Activated CD8-positive, alpha-beta memory T cell treated with anti-CD3 and anti-CD28 coated beads, Interleukin-2, amount 10 ng/mL, durations not matched to agents 7 days and 5 days (primary cell): ENCODE data around the gene ANKK1. TPM values are rescaled to one million over a fixed set of nuclear protein-coding genes. Genes with fewer than 3 reads are reported as not detected.
A peak's percentile ranks its signal among the peaks of the same experiment; 100 is the strongest.

Experiments
- ATAC-seq: fragments of 150-1000 bp; cut with Tn5 transposase; one replicate; pipeline ENCODE4 v1.10.0; 2021; ENCODE audit warnings: moderate library complexity
- CTCF ChIA-PET: fragments of 350-600 bp; sonication (Branson Sonifier 250); formaldehyde crosslinking; loops from one replicate; lab custom pipeline; 2021; ENCODE audit warnings: antibody characterized with exemption; lab: Charles Lee
- DNase-seq: peaks from one replicate; pipeline ENCODE4 v3.0.0-alpha.2; 2020
- H3K27ac Mint-ChIP-seq: one replicate; pipeline ENCODE4 v1.8.0; 2021; ENCODE audit warnings: mild to moderate bottlenecking, mixed read lengths
- H3K27me3 Mint-ChIP-seq: one replicate; pipeline ENCODE4 v1.8.0; 2021; ENCODE audit warnings: mixed read lengths
- H3K36me3 Mint-ChIP-seq: one replicate; pipeline ENCODE4 v1.8.0; 2021; ENCODE audit warnings: mild to moderate bottlenecking, mixed read lengths
- H3K4me1 Mint-ChIP-seq: one replicate; pipeline ENCODE4 v1.8.0; 2021; ENCODE audit warnings: mixed read lengths
- H3K4me3 Mint-ChIP-seq: one replicate; pipeline ENCODE4 v1.8.0; 2021; ENCODE audit warnings: mild to moderate bottlenecking, moderate library complexity, mixed read lengths
- H3K9me3 Mint-ChIP-seq: one replicate; pipeline ENCODE4 v1.8.0; 2022; ENCODE audit warnings: low read depth, mixed read lengths
- total RNA-seq, 2 experiments: library from RNA; stranded (reverse); gene quantifications; one replicate each; pipeline ENCODE4 v1.2.3, GENCODE V29; 2021

The ANKK1 gene
- total RNA-seq, 2 experiments from 2014 or later = 0.29 TPM; not detected in 1

DNA sequence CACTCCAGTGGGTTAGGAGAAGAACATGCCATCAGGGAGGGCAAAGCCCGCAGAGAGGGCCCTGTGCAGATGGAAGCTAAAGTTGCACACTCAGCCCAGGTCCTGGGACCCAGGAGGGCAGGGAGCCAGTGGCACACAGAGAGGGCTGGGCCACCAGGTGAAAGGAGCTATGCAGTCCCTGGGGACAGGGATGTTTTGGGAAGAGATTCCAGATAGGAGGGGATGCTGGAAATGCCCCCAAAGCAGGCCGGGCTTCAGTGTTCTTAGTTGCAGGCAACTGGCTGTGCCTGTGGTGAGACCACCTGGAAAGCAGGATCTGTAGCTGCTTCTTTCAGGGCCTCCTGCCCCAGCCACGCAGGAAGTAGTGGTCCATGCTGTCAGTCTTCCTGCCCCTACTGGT lies 19.6 kb downstream of the ANKK1 start:
- H3K27ac Mint-ChIP-seq = no peak overlapping the region
- no peaks in the 10 kb centered on the region for H3K4me1 Mint-ChIP-seq
- no peaks in the 10 kb centered on the region for H3K9me3 Mint-ChIP-seq
- no peak overlapping the region for H3K4me3 Mint-ChIP-seq
- peaks cover 8% of the 10 kb centered on the region for H3K27me3 Mint-ChIP-seq
- CTCF ChIA-PET = no interaction called here
- ATAC-seq (no peak), DNase-seq (no peak)
- no peaks in the 10 kb centered on the region for H3K36me3 Mint-ChIP-seq

DNA sequence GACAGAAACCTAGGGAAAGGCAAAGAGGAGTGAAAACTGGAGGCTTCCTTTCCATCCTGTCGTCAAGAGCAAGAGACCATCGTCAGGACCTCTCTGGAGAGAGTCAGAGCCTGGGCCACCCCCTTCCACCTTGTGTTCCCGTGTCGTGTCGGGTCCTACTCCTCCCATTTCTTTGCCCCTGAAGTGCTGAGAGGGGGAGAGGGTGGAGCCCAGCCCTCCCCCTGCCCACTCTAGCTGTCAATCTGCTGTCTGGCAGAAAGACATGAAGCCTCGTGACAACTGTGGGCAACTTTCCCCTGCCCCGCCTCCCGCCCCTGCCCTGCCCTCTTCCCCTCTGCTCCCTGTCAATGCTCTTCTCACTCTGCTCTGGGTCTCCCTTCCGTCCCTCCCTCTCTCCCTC lies 20.6 kb downstream of the ANKK1 start:
- H3K4me3 Mint-ChIP-seq = no peak overlapping the region
- ATAC-seq (no peak), DNase-seq (no peak)
- peaks cover 3% of the 10 kb centered on the region for H3K27me3 Mint-ChIP-seq
- H3K4me1 Mint-ChIP-seq = no peaks in the 10 kb centered on the region
- CTCF ChIA-PET = no interaction called here
- no peaks in the 10 kb centered on the region for H3K9me3 Mint-ChIP-seq
- no peak overlapping the region for H3K27ac Mint-ChIP-seq
- no peaks in the 10 kb centered on the region for H3K36me3 Mint-ChIP-seq

DNA sequence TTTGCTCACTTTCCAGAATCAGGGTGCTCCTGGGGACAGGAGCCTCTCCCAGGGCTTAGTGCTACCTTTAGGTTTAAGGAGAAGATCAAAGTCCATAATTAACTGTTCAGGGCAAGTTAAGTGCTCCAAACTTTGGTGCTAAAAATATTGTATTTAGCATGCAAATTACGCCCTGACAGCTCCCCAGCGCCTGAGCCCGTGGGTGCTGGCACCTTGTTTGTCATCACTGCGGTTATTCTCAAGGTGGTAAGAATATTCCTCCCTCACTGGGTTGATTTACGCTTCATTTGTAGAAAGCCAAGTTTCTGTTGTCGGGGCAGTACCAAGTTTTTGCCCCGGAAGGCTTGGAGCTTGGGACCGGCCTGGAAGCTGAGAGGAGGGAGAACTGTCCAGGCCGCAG lies 21.3 kb downstream of the ANKK1 start:
- Mint-ChIP-seq H3K9me3 (no peaks in the 10 kb centered on the region), H3K4me1 (no peaks in the 10 kb centered on the region), H3K27me3 (peaks cover under 1% of the 10 kb centered on the region), H3K4me3 (no peak overlapping the region), H3K27ac (no peak overlapping the region), H3K36me3 (no peaks in the 10 kb centered on the region)
- DNase-seq = no peak
- no peak for ATAC-seq
- CTCF ChIA-PET = no interaction called here

DNA sequence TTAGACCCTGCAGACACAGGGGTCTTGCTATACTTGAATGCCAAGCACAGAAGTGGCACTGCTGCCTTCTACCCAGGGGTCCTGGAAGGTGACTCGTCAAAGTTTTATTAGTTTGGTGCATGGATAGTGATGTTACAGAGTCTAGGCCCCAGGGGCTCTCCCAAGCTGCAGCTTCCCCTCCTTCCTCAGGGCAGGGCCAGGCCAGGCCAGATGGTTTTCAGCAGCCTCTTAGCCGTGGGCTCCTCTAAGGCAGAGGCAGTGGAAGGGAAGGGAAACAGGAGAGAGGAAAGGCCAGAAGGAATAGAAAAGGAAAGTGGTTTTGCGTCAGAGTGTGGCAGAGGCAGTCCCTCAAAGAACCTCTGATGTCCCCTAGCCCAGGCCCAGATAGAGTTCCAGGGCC lies 21.9 kb downstream of the ANKK1 start:
- Mint-ChIP-seq H3K4me1 (no peaks in the 10 kb centered on the region), H3K4me3 (no peak overlapping the region), H3K36me3 (no peaks in the 10 kb centered on the region), H3K27ac (no peak overlapping the region), H3K27me3 (no peaks in the 10 kb centered on the region), H3K9me3 (no peaks in the 10 kb centered on the region)
- DNase-seq (no peak), ATAC-seq (no peak)
- CTCF ChIA-PET = no interaction called here

DNA sequence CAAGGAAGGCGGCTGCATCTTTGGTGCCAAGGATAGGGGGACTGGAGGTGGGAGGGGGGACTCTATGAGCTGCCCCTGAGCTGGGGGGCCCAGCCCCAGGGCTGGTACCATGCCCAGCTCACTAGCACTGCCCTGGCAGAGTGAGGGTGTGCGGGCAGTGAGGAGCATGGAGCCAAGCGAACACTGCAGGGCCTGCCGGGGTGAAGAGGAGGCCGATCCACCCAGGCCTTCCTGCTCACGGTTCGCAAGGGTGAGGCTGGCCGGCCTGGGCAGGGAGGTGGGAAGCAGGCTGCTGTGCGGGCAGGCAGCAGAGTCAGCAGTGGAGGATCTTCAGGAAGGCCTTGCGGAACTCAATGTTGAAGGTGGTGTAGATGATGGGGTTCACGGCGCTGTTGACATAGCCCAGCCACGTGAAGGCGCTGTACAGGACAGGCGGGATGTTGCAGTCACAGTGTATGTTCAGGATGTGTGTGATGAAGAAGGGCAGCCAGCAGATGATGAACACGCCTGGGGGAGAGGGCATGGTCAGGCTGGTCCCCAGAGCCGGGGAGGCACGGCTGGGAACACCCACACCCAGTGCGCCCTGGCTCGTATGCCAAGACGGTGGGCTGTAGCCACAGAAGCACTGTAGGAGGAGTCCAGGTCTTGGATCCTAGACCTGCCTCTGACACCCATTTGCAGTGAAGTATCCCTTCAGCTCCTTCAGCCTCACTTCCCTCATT lies 23.0 kb downstream of the ANKK1 start:
- Mint-ChIP-seq H3K36me3 (no peaks in the 10 kb centered on the region), H3K4me1 (no peaks in the 10 kb centered on the region), H3K4me3 (no peak overlapping the region), H3K27ac (no peak overlapping the region), H3K27me3 (peaks cover 2% of the 10 kb centered on the region), H3K9me3 (no peaks in the 10 kb centered on the region)
- CTCF ChIA-PET = no interaction called here
- ATAC-seq (no peak), DNase-seq (no peak)

DNA sequence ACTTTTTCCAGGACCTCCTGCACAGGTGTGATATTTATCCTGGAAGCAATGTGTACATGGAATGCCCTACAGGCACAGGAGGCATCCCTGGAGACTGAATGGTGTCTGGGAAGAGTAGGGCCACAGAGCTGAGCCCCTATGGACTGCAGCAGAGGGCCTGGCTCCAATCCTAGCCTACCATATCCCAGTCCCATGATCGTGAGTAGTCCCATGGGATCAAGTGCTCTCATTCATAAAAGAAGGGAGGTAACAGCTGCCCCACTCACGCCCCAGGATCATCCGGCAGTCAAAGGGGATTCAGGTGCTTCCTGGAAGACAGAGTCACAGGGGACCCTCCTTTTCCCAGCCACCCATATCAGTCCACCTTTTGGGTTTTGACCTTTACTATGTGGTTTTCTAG lies 24.0 kb downstream of the ANKK1 start:
- Mint-ChIP-seq H3K36me3 (no peaks in the 10 kb centered on the region), H3K9me3 (no peaks in the 10 kb centered on the region), H3K4me1 (no peaks in the 10 kb centered on the region), H3K27me3 (peaks cover 2% of the 10 kb centered on the region), H3K4me3 (no peak overlapping the region), H3K27ac (no peak overlapping the region)
- ATAC-seq (no peak), DNase-seq (no peak)
- CTCF ChIA-PET = no interaction called here

DNA sequence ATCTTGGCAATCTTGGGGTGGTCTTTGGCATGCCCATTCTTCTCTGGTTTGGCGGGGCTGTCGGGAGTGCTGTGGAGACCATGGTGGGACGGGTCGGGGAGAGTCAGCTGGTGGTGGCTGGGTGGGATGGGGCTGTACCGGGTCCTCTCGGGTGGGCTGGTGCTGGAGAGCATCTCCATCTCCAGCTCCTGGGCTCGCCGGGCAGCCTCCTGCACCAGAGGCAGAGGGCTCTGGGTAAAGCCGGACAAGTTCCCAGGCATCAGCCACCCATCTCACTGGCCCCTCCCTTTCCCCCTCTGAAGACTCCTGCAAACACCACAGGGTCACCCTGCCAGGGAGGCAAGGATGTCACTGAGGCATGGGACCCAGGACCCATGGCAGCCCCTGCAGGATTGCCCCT lies 25.1 kb downstream of the ANKK1 start:
- Mint-ChIP-seq H3K9me3 (no peaks in the 10 kb centered on the region), H3K27ac (no peak overlapping the region), H3K27me3 (peaks cover 2% of the 10 kb centered on the region), H3K4me1 (peaks cover 7% of the 10 kb centered on the region), H3K36me3 (no peaks in the 10 kb centered on the region), H3K4me3 (no peak overlapping the region)
- CTCF ChIA-PET = no interaction called here
- no peak for ATAC-seq
- DNase-seq = no peak

DNA sequence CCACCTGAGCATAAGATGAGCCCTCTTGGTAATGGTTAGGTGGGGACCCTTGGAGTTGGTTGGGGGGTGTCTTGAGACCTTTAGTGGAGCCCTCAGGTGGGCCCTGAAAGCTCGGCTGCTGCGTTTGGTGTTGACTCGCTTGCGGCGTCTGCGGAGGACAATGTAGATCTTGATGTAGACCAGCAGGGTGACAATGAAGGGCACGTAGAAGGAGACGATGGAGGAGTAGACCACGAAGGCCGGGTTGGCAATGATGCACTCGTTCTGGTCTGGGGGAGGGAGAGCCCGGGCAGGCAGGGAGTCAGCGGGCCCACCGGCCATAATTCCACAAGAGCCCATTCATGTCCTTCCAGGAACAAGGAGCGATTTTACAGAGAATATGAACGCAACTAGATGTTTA lies 27.8 kb downstream of the ANKK1 start:
- CTCF ChIA-PET = no interaction called here
- ATAC-seq (no peak), DNase-seq (no peak)
- Mint-ChIP-seq H3K27ac (no peak overlapping the region), H3K9me3 (no peaks in the 10 kb centered on the region), H3K4me1 (peaks cover 18% of the 10 kb centered on the region), H3K36me3 (no peaks in the 10 kb centered on the region), H3K27me3 (peaks cover 5% of the 10 kb centered on the region), H3K4me3 (no peak overlapping the region)

DNA sequence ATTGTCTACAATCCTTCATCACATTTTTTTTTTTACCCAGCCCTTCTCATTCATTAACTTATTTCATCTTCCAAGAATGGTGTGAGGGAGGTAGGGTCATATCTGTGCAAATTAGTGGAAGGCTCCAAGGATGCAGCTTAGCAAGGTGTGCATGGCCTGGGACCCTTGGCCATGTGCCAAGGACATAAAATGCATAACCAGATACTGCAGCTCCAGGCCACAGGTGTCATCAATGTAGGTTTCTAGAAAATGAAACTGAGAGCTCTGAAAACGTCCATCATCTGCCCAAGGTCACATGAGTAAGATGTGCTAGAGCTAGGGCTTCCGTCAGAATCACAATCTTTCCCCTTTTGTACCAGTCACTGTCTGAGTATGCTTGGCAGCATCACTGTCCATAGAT lies 29.8 kb downstream of the ANKK1 start:
- peak overlapping the region; percentile 8 for H3K27ac Mint-ChIP-seq
- CTCF ChIA-PET = no interaction called here
- no peak overlapping the region for H3K4me3 Mint-ChIP-seq
- H3K4me1 Mint-ChIP-seq = peaks cover 18% of the 10 kb centered on the region
- H3K36me3 Mint-ChIP-seq = no peaks in the 10 kb centered on the region
- H3K27me3 Mint-ChIP-seq = peaks cover 8% of the 10 kb centered on the region
- no peaks in the 10 kb centered on the region for H3K9me3 Mint-ChIP-seq
- no peak for DNase-seq
- peak; percentile 49 for ATAC-seq

DNA sequence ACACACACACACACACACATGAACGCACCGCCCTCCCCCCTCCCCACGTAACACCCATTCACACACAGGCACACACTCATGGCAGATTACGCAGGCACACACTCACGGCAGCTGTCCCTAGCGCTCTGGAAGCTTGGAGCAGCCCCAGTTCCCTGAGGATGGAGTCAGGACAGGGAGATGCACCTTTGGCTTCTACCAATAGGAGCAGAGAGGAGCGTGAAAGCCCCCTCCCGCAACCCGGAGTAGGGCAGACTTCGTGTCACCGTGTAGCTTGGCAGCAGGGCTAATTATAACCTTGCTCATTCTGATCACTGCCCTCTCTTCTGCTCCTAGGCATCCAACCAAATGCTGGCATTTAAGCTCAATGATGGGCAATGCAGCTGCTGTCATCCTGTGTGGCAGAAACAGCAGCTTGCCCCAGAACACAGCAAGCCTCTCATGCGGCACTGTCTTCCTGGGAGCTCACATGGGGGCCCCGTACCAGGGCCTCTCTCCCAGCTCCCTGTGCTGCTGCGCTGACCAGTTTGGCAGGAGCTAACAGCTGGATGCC lies 31.9 kb downstream of the ANKK1 start:
- Mint-ChIP-seq H3K4me3 (no peak overlapping the region), H3K36me3 (no peaks in the 10 kb centered on the region), H3K4me1 (peaks cover 18% of the 10 kb centered on the region), H3K27ac (no peak overlapping the region), H3K9me3 (no peaks in the 10 kb centered on the region), H3K27me3 (peaks cover 8% of the 10 kb centered on the region)
- CTCF ChIA-PET = no interaction called here
- no peak for ATAC-seq
- no peak for DNase-seq

DNA sequence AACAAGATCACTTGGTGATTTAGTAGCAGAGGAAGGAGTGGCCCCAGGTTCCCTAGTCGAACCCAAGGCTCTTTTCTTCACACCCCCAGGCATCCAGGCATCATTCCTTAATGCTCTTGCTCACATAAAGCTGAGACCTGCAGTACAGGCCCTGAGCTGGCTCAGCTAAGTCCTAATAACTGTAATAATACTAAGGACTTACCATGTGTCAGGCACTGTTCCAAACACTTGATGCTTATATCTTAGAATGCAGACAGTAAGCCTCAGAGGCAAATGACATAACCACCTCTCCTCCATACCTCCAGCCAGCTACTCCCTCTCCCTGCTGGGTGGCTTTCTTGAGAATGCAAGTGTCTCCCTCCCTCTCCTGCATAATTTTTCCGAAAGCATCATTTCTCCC lies 33.2 kb downstream of the ANKK1 start:
- H3K27me3 Mint-ChIP-seq = peaks cover 6% of the 10 kb centered on the region
- H3K9me3 Mint-ChIP-seq = no peaks in the 10 kb centered on the region
- CTCF ChIA-PET = no interaction called here
- H3K27ac Mint-ChIP-seq = no peak overlapping the region
- H3K4me3 Mint-ChIP-seq = no peak overlapping the region
- ATAC-seq (no peak), DNase-seq (no peak)
- peaks cover 18% of the 10 kb centered on the region for H3K4me1 Mint-ChIP-seq
- no peaks in the 10 kb centered on the region for H3K36me3 Mint-ChIP-seq

DNA sequence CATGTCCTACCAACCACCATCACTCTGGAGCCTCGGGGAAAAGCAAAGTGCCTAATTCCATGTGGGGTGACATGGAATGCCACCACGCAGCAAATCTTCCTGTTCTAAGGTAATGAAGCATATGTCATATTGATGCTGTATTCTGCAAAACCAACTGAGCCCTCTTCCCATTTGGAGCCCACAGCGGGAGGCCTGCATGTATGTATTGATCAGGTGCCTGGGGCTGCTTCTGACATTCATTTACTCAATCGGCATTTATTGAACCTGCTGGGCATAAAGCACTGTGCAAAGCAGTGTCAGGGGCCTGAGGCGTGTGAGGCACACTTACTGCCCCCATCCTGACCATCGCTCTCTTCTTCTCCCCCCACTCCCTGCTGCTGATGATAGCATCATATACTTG lies 39.1 kb downstream of the ANKK1 start:
- CTCF ChIA-PET = no interaction called here
- Mint-ChIP-seq H3K4me3 (no peak overlapping the region), H3K27ac (no peak overlapping the region), H3K9me3 (no peaks in the 10 kb centered on the region), H3K36me3 (no peaks in the 10 kb centered on the region), H3K4me1 (peaks cover 4% of the 10 kb centered on the region), H3K27me3 (no peaks in the 10 kb centered on the region)
- ATAC-seq = no peak
- no peak for DNase-seq

DNA sequence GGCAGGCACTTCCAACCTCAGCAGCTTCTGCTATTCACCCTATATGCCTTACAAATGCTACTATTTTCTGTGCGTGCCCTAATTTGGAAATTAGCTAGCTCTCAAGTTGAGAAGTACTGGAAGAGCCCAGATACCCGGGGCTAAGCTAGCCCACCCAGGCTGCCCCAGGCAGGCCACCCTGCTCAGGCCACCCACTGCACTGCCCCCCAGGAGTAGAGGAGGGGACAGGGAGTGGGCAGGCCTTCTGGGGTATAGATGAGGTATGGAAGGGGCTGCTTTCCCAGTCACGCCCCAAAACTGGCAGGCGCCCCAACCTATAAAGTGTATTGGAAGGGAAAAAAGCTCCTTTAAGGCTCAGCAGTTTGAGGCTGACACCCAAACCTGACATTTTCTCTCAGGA lies 44.2 kb downstream of the ANKK1 start:
- peaks cover 13% of the 10 kb centered on the region for H3K27me3 Mint-ChIP-seq
- no peak overlapping the region for H3K27ac Mint-ChIP-seq
- CTCF ChIA-PET = interaction anchor here (1.4 to 1.8 kb wide), 2 partner anchors 10 to 17 kb away, joined by 3 to 5 read pairs; no protein-coding TSS in a partner anchor
- H3K9me3 Mint-ChIP-seq = no peaks in the 10 kb centered on the region
- ATAC-seq (no peak), DNase-seq (no peak)
- H3K36me3 Mint-ChIP-seq = no peaks in the 10 kb centered on the region
- peaks cover 4% of the 10 kb centered on the region for H3K4me1 Mint-ChIP-seq
- no peak overlapping the region for H3K4me3 Mint-ChIP-seq

DNA sequence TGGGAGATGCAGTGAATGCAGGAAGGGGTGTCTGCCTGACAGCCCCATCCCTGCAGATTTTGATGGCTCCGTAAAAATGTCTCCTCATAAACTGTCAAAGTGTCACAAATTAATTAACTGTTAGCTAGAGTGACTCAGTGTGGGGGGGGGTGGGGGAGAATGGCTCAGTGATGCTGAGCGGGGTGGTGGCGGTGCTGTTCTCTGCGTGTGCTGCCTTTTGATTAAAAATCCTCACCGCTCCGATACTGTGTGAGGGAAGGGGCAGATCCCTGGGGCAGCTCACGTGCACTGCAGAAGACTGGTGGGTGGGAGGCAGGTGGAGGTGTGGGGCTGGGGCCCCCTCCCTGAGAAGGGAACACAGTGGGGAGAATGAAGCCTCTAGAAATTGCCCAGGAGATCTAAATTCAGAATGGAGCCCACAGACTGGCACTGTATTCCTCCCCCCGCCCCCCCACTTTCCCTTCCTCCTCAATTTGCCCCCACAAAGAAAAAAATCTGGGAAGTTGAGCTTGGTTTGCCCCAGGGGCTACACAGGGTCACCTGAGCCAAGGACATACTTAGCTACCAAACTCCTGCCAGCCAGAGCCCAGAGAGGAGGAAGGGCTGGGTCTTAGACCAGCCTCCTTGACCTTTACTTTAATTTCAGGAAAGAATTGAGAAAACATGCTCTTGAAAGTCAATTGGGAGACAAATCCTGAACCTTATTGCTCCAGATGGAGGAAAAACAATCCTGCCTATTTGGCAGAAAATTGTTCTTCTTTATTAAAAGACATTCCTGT lies 47.8 kb downstream of the ANKK1 start:
- Mint-ChIP-seq H3K27ac (no peak overlapping the region), H3K4me3 (no peak overlapping the region), H3K27me3 (peaks cover 18% of the 10 kb centered on the region), H3K9me3 (no peaks in the 10 kb centered on the region), H3K4me1 (peaks cover 10% of the 10 kb centered on the region), H3K36me3 (no peaks in the 10 kb centered on the region)
- CTCF ChIA-PET = no interaction called here
- ATAC-seq (no peak), DNase-seq (no peak)
